Measurements from ENCODE around the gene TXNRD3. TPM values are rescaled to one million over a fixed set of nuclear protein-coding genes. Genes with fewer than 3 reads are reported as not detected.
A peak's percentile ranks its signal among the peaks of the same experiment; 100 is the strongest.

The TXNRD3 gene
- total RNA-seq, 1 donor from 2014 or later, result 7.6 TPM

- Mint-ChIP-seq H3K9me3 (ENCODE audit: unreplicated experiment) (no peaks in the 10 kb centered on the region), H3K4me1 (ENCODE audit: low read depth, unreplicated experiment) (no peaks in the 10 kb centered on the region), H3K27ac (ENCODE audit: unreplicated experiment) (no peak overlapping the region), H3K36me3 (ENCODE audit: low read depth, unreplicated experiment) (no peaks in the 10 kb centered on the region), H3K4me3 (ENCODE audit: unreplicated experiment) (no peak overlapping the region), H3K27me3 (ENCODE audit: low read depth, unreplicated experiment) (peaks cover 21% of the 10 kb centered on the region)
- no peaks in the 10 kb centered on the region for H3K36me3 ChIP-seq (ENCODE audit: insufficient read depth, low read length)
- H3K27me3 ChIP-seq (ENCODE audit: insufficient read depth, low read length), result peaks cover 22% of the 10 kb centered on the region
- TF ChIP-seq EZH2 (IDR thresholded peaks at IDR 0.05; ENCODE audit: insufficient read depth, low read length), result no peak
- no peak for TF ChIP-seq CTCF (IDR thresholded peaks at IDR 0.05; ENCODE audit: insufficient read depth, low read depth, low read length)
- H2AFZ ChIP-seq (ENCODE audit: low read depth, low read length), result no peak overlapping the region
- H4K20me1 ChIP-seq (ENCODE audit: insufficient read depth, low read length), result no peaks in the 10 kb centered on the region
- no peak overlapping the region for H3K9ac ChIP-seq (ENCODE audit: low read length)
- H3K4me3 ChIP-seq (ENCODE audit: insufficient read depth, low read depth, low read length), result no peak overlapping the region
- no peaks in the 10 kb centered on the region for H3K4me1 ChIP-seq (ENCODE audit: insufficient read depth, low read length)
- no peak overlapping the region for H3K4me2 ChIP-seq (ENCODE audit: low read length)
- H3K27ac ChIP-seq (ENCODE audit: low read depth, low read length), result no peak overlapping the region
- DNase-seq (ENCODE audit: low read depth) (no peak), FAIRE-seq (no peak)
- no peaks in the 10 kb centered on the region for H3K79me2 ChIP-seq (ENCODE audit: insufficient read depth, low read length)
- no peaks in the 10 kb centered on the region for H3K9me3 ChIP-seq (ENCODE audit: insufficient read depth, low read depth, low read length)
These were observed 37.9 kb upstream of the TXNRD3 start for GRCh38 chr3:126692858-126693257.

- TF ChIP-seq CTCF (IDR thresholded peaks at IDR 0.05; ENCODE audit: insufficient read depth, low read depth, low read length), result no peak
- TF ChIP-seq EZH2 (IDR thresholded peaks at IDR 0.05; ENCODE audit: insufficient read depth, low read length), result no peak
- Histone ChIP-seq H3K27ac (ENCODE audit: low read depth, low read length) (no peak overlapping the region), H3K9me3 (ENCODE audit: insufficient read depth, low read depth, low read length) (no peaks in the 10 kb centered on the region), H3K36me3 (ENCODE audit: insufficient read depth, low read length) (no peaks in the 10 kb centered on the region), H3K4me1 (ENCODE audit: insufficient read depth, low read length) (no peaks in the 10 kb centered on the region), H4K20me1 (ENCODE audit: insufficient read depth, low read length) (no peaks in the 10 kb centered on the region), H2AFZ (ENCODE audit: low read depth, low read length) (no peak overlapping the region), H3K27me3 (ENCODE audit: insufficient read depth, low read length) (peaks cover 20% of the 10 kb centered on the region), H3K79me2 (ENCODE audit: insufficient read depth, low read length) (no peaks in the 10 kb centered on the region), H3K4me3 (ENCODE audit: insufficient read depth, low read depth, low read length) (no peak overlapping the region), H3K9ac (ENCODE audit: low read length) (no peak overlapping the region), H3K4me2 (ENCODE audit: low read length) (no peak overlapping the region)
- H3K9me3 Mint-ChIP-seq (ENCODE audit: unreplicated experiment), result no peaks in the 10 kb centered on the region
- no peak overlapping the region for H3K27ac Mint-ChIP-seq (ENCODE audit: unreplicated experiment)
- H3K4me3 Mint-ChIP-seq (ENCODE audit: unreplicated experiment), result no peak overlapping the region
- peaks cover 21% of the 10 kb centered on the region for H3K27me3 Mint-ChIP-seq (ENCODE audit: low read depth, unreplicated experiment)
- no peaks in the 10 kb centered on the region for H3K4me1 Mint-ChIP-seq (ENCODE audit: low read depth, unreplicated experiment)
- DNase-seq (ENCODE audit: low read depth) (no peak), FAIRE-seq (no peak)
- H3K36me3 Mint-ChIP-seq (ENCODE audit: low read depth, unreplicated experiment), result no peaks in the 10 kb centered on the region
These were observed 36.8 kb upstream of the TXNRD3 start for GRCh38 chr3:126691765-126692164.

- FAIRE-seq (no peak), DNase-seq (ENCODE audit: low read depth) (peak; percentile 10)
- H3K27ac Mint-ChIP-seq (ENCODE audit: unreplicated experiment), result no peak overlapping the region
These were observed 30.6 kb upstream of the TXNRD3 start for GRCh38 chr3:126685493-126685892.

More at GRCh38 chr3:126685493-126685892, 30.6 kb upstream of the TXNRD3 start:
- H3K27me3 ChIP-seq (ENCODE audit: insufficient read depth, low read length), result no peaks in the 10 kb centered on the region
- H3K27ac ChIP-seq (ENCODE audit: low read depth, low read length), result no peak overlapping the region
- no peaks in the 10 kb centered on the region for H3K36me3 Mint-ChIP-seq (ENCODE audit: low read depth, unreplicated experiment)
- no peak overlapping the region for H3K4me3 Mint-ChIP-seq (ENCODE audit: unreplicated experiment)
- no peak overlapping the region for H3K4me3 ChIP-seq (ENCODE audit: insufficient read depth, low read depth, low read length)
- H3K9me3 Mint-ChIP-seq (ENCODE audit: unreplicated experiment), result no peaks in the 10 kb centered on the region
- H3K9me3 ChIP-seq (ENCODE audit: insufficient read depth, low read depth, low read length), result no peaks in the 10 kb centered on the region
- H3K4me1 Mint-ChIP-seq (ENCODE audit: low read depth, unreplicated experiment), result peaks cover 16% of the 10 kb centered on the region
- no peaks in the 10 kb centered on the region for H3K79me2 ChIP-seq (ENCODE audit: insufficient read depth, low read length)
- H2AFZ ChIP-seq (ENCODE audit: low read depth, low read length), result no peak overlapping the region
- H3K4me1 ChIP-seq (ENCODE audit: insufficient read depth, low read length), result peaks cover 7% of the 10 kb centered on the region
- TF ChIP-seq EZH2 (IDR thresholded peaks at IDR 0.05; ENCODE audit: insufficient read depth, low read length) (no peak), CTCF (IDR thresholded peaks at IDR 0.05; ENCODE audit: insufficient read depth, low read depth, low read length) (no peak)
- no peak overlapping the region for H3K4me2 ChIP-seq (ENCODE audit: low read length)
- H3K27me3 Mint-ChIP-seq (ENCODE audit: low read depth, unreplicated experiment), result peaks cover 22% of the 10 kb centered on the region
- no peaks in the 10 kb centered on the region for H3K36me3 ChIP-seq (ENCODE audit: insufficient read depth, low read length)
- H4K20me1 ChIP-seq (ENCODE audit: insufficient read depth, low read length), result no peaks in the 10 kb centered on the region
- H3K9ac ChIP-seq (ENCODE audit: low read length), result no peak overlapping the region
